GM23338 (cell line): ENCODE results near the gene USP24. TPM values are rescaled to one million over a fixed set of nuclear protein-coding genes. Genes with fewer than 3 reads are reported as not detected.
A peak's percentile ranks its signal among the peaks of the same experiment; 100 is the strongest.

Experiments used
- ATAC-seq: fragments of 200-7000 bp; cut with Tn5 transposase; 3 replicates; pipeline ENCODE4 v1.9.1; 2020
- DNase-seq: peaks from one replicate; pipeline ENCODE4 v3.0.0-alpha.2; 2015; ENCODE audit warnings: low spot score
- H2AFZ ChIP-seq: fragments of 200-600 bp; sonication (generic); 2 replicates; pipeline ENCODE4 v1.8.0; 2016; ENCODE audit warnings: antibody characterized with exemption, mild to moderate bottlenecking, moderate library complexity
- H3F3A ChIP-seq: fragments of 200-600 bp; sonication (generic); replicated peaks from 2 replicates; pipeline ENCODE4 v1.8.0; 2017; ENCODE audit warnings: antibody characterized with exemption, mixed run types, low read depth
- H3K27ac ChIP-seq: fragments of 200-600 bp; sonication (generic); 2 replicates; pipeline ENCODE4 v1.6.1; 2016; ENCODE audit warnings: low read depth
- H3K27me3 ChIP-seq: fragments of 200-600 bp; sonication (generic); 2 replicates; pipeline ENCODE4 v1.8.0; 2016; ENCODE audit warnings: mild to moderate bottlenecking, mixed run types, moderate library complexity; ENCODE audit not compliant: insufficient read depth
- H3K36me3 ChIP-seq: fragments of 200-600 bp; sonication (generic); 2 replicates; pipeline ENCODE4 v1.8.0; 2016; ENCODE audit warnings: mild to moderate bottlenecking; ENCODE audit not compliant: insufficient read depth
- H3K4me1 ChIP-seq: fragments of 200-600 bp; sonication (generic); 2 replicates; pipeline ENCODE4 v1.8.0; 2016; ENCODE audit warnings: mild to moderate bottlenecking, moderate library complexity; ENCODE audit not compliant: insufficient read depth
- H3K4me2 ChIP-seq: fragments of 200-600 bp; sonication (generic); 2 replicates; pipeline ENCODE4 v1.7.1; 2017; ENCODE audit warnings: mixed run types
- H3K4me3 ChIP-seq: fragments of 200-600 bp; sonication (generic); 2 replicates; pipeline ENCODE4 v1.6.1; 2016; ENCODE audit warnings: mixed run types
- H3K79me2 ChIP-seq: fragments of 200-600 bp; sonication (generic); replicated peaks from 2 replicates; pipeline ENCODE4 v1.8.0; 2017; ENCODE audit warnings: mild to moderate bottlenecking; ENCODE audit not compliant: insufficient read depth
- H3K9me2 ChIP-seq: fragments of 200-600 bp; sonication (generic); 2 replicates; pipeline ENCODE4 v1.8.0; 2017; ENCODE audit not compliant: insufficient read depth
- H4K20me1 ChIP-seq: fragments of 200-600 bp; sonication (generic); replicated peaks from 2 replicates; pipeline ENCODE4 v1.8.0; 2017; ENCODE audit warnings: mild to moderate bottlenecking; ENCODE audit not compliant: insufficient read depth
- H3K27ac Mint-ChIP-seq: 2 replicates; pipeline ENCODE4 v1.8.0; 2020; ENCODE audit warnings: inconsistent platforms, mild to moderate bottlenecking, moderate library complexity, mixed read lengths
- H3K27me3 Mint-ChIP-seq: 3 replicates; pipeline ENCODE4 v1.8.0; 2022; ENCODE audit warnings: low read depth, mild to moderate bottlenecking, moderate library complexity, mixed read lengths, inconsistent platforms; ENCODE audit not compliant: insufficient read depth, poor library complexity
- H3K36me3 Mint-ChIP-seq: 3 replicates; pipeline ENCODE4 v1.8.0; 2021; ENCODE audit warnings: low read depth, mild to moderate bottlenecking, inconsistent platforms, moderate library complexity, mixed read lengths
- H3K4me1 Mint-ChIP-seq: 3 replicates; pipeline ENCODE4 v1.8.0; 2020; ENCODE audit warnings: mild to moderate bottlenecking, inconsistent platforms, mixed read lengths
- H3K4me3 Mint-ChIP-seq: 3 replicates; pipeline ENCODE4 v1.8.0; 2021; ENCODE audit warnings: moderate library complexity, mild to moderate bottlenecking, inconsistent platforms, mixed read lengths
- H3K9me3 Mint-ChIP-seq: 3 replicates; pipeline ENCODE4 v1.8.0; 2020; ENCODE audit warnings: moderate library complexity, mild to moderate bottlenecking, inconsistent platforms, mixed read lengths
- CREB1 ChIP-seq: fragments of 250-450 bp; sonication (Bioruptor Pico); IDR thresholded peaks from 2 replicates; pipeline ENCODE4 v1.5.0; 2020; ENCODE audit warnings: low read depth, mild to moderate bottlenecking, moderate library complexity
- EZH2phosphoT487 ChIP-seq: fragments of 200-600 bp; sonication (generic); IDR thresholded peaks from one replicate; pipeline ENCODE4 v1.8.1; 2018; ENCODE audit warnings: antibody characterized with exemption; ENCODE audit not compliant: unreplicated experiment
- NANOG ChIP-seq: IDR thresholded peaks from 2 replicates; pipeline ENCODE4 v1.6.1; 2016; ENCODE audit warnings: antibody characterized with exemption, borderline replicate concordance
- polyA plus RNA-seq: library from polyadenylated mRNA; unstranded; fragments of >200 nt; fragmentation: Nextera tagmentation; extraction: Ambion mirVana; gene quantifications from 2 replicates; pipeline ENCODE4 v1.2.1, GENCODE V29; 2016
- total RNA-seq: library from RNA; depleted of rRNA; stranded (reverse); fragments of >200 nt; shearing (Covaris generic); gene quantifications from 2 replicates; pipeline ENCODE4 v1.2.3, GENCODE V29; 2014
- TF ChIP-seq, protein P1 (sequence below): fragments of 250-450 bp; sonication (Bioruptor Pico); IDR thresholded peaks from 2 replicates; pipeline ENCODE4 v1.5.0; 2020; ENCODE audit warnings: mild to moderate bottlenecking, moderate library complexity

Gene USP24
- total and polyA plus RNA-seq, 2 experiments from 2014 or later: 12.1 to 32.6 TPM

- H3K27ac Mint-ChIP-seq: no peak overlapping the region
- H2AFZ ChIP-seq: peak overlapping the region; percentile 94
These were observed 176.2 kb downstream of the USP24 start for GRCh38 chr1:55038974-55039341.

More at GRCh38 chr1:55038974-55039341, 176.2 kb downstream of the USP24 start:
- H3F3A ChIP-seq: 0 out of 2 replicates have a peak, but pooled peaks cover 4% of the 10 kb centered on the region
- H3K27ac ChIP-seq: peak overlapping the region; percentile 70
- TF ChIP-seq EZH2phosphoT487 (no peak), CREB1 (CRISPR knock-in tag) (no peak), NANOG (no peak)
- TF ChIP-seq, protein P1, sequence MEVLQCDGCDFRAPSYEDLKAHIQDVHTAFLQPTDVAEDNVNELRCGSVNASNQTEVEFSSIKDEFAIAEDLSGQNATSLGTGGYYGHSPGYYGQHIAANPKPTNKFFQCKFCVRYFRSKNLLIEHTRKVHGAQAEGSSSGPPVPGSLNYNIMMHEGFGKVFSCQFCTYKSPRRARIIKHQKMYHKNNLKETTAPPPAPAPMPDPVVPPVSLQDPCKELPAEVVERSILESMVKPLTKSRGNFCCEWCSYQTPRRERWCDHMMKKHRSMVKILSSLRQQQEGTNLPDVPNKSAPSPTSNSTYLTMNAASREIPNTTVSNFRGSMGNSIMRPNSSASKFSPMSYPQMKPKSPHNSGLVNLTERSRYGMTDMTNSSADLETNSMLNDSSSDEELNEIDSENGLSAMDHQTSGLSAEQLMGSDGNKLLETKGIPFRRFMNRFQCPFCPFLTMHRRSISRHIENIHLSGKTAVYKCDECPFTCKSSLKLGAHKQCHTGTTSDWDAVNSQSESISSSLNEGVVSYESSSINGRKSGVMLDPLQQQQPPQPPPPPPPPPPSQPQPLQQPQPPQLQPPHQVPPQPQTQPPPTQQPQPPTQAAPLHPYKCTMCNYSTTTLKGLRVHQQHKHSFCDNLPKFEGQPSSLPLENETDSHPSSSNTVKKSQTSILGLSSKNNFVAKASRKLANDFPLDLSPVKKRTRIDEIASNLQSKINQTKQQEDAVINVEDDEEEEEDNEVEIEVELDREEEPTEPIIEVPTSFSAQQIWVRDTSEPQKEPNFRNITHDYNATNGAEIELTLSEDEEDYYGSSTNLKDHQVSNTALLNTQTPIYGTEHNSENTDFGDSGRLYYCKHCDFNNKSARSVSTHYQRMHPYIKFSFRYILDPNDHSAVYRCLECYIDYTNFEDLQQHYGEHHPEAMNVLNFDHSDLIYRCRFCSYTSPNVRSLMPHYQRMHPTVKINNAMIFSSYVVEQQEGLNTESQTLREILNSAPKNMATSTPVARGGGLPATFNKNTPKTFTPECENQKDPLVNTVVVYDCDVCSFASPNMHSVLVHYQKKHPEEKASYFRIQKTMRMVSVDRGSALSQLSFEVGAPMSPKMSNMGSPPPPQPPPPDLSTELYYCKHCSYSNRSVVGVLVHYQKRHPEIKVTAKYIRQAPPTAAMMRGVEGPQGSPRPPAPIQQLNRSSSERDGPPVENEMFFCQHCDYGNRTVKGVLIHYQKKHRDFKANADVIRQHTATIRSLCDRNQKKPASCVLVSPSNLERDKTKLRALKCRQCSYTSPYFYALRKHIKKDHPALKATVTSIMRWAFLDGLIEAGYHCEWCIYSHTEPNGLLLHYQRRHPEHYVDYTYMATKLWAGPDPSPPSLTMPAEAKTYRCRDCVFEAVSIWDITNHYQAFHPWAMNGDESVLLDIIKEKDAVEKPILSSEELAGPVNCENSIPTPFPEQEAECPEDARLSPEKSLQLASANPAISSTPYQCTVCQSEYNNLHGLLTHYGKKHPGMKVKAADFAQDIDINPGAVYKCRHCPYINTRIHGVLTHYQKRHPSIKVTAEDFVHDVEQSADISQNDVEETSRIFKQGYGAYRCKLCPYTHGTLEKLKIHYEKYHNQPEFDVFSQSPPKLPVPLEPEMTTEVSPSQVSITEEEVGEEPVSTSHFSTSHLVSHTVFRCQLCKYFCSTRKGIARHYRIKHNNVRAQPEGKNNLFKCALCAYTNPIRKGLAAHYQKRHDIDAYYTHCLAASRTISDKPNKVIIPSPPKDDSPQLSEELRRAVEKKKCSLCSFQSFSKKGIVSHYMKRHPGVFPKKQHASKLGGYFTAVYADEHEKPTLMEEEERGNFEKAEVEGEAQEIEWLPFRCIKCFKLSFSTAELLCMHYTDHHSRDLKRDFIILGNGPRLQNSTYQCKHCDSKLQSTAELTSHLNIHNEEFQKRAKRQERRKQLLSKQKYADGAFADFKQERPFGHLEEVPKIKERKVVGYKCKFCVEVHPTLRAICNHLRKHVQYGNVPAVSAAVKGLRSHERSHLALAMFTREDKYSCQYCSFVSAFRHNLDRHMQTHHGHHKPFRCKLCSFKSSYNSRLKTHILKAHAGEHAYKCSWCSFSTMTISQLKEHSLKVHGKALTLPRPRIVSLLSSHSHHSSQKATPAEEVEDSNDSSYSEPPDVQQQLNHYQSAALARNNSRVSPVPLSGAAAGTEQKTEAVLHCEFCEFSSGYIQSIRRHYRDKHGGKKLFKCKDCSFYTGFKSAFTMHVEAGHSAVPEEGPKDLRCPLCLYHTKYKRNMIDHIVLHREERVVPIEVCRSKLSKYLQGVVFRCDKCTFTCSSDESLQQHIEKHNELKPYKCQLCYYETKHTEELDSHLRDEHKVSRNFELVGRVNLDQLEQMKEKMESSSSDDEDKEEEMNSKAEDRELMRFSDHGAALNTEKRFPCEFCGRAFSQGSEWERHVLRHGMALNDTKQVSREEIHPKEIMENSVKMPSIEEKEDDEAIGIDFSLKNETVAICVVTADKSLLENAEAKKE (CRISPR knock-in tag): no peak
- no peak for DNase-seq
- H3K4me1 Mint-ChIP-seq: peaks cover 31% of the 10 kb centered on the region
- peaks cover 38% of the 10 kb centered on the region for H3K27me3 Mint-ChIP-seq
- peak overlapping the region; percentile 85 for H3K4me3 Mint-ChIP-seq
- peaks cover 12% of the 10 kb centered on the region; the same call in 1 of the 2 replicates for H3K36me3 ChIP-seq
- H3K27me3 ChIP-seq: peaks cover 37% of the 10 kb centered on the region
- peaks cover 30% of the 10 kb centered on the region for H4K20me1 ChIP-seq
- peak overlapping the region; percentile 91 for H3K4me3 ChIP-seq
- no peaks in the 10 kb centered on the region for H3K9me2 ChIP-seq
- peak overlapping the region; percentile 94 for H3K4me2 ChIP-seq
- no peaks in the 10 kb centered on the region for H3K9me3 Mint-ChIP-seq
- H3K36me3 Mint-ChIP-seq: peaks cover 13% of the 10 kb centered on the region; the same call in 2 of the 3 replicates
- peaks cover 56% of the 10 kb centered on the region for H3K79me2 ChIP-seq
- H3K4me1 ChIP-seq: peaks cover 55% of the 10 kb centered on the region
- ATAC-seq: no peak
